Measurements from ENCODE around the gene IDNK.

IDNK gene

DNA sequence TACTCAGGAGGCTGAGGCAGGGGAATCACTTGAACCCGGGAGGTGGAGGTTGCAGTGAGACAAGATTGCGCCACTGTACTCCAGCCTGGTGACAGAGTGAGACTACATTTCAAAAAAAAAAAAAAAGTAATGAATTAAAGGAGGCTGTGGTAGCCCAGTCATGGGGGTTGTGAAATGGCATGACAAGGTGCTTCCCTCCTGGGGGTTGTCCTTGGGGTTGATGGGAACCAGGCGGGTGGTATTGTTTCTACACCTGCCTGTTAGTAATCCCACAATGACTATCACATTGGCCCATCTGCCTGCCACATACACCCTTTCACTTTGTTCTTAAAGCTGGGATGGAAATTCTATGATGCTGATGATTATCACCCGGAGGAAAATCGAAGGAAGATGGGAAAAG, 5.6 kb downstream of the IDNK start:
- Histone ChIP-seq H3K27ac (no peak overlapping the region), H3K4me3 (ENCODE audit: low read depth in 1 of 2, low read length in 1 of 2) (no peak overlapping the region), H3K27me3 (no peaks in the 10 kb centered on the region), H3K4me1 (ENCODE audit: control insufficient read depth in 1 of 2, insufficient read depth in 1 of 2, low read depth in 1 of 2, low read length in 1 of 2) (peaks cover 14 to 18% of the 10 kb centered on the region in 2 experiments), H3K36me3 (peaks cover 12% of the 10 kb centered on the region), H3K9me3 (no peaks in the 10 kb centered on the region)
- TF ChIP-seq, protein P1, sequence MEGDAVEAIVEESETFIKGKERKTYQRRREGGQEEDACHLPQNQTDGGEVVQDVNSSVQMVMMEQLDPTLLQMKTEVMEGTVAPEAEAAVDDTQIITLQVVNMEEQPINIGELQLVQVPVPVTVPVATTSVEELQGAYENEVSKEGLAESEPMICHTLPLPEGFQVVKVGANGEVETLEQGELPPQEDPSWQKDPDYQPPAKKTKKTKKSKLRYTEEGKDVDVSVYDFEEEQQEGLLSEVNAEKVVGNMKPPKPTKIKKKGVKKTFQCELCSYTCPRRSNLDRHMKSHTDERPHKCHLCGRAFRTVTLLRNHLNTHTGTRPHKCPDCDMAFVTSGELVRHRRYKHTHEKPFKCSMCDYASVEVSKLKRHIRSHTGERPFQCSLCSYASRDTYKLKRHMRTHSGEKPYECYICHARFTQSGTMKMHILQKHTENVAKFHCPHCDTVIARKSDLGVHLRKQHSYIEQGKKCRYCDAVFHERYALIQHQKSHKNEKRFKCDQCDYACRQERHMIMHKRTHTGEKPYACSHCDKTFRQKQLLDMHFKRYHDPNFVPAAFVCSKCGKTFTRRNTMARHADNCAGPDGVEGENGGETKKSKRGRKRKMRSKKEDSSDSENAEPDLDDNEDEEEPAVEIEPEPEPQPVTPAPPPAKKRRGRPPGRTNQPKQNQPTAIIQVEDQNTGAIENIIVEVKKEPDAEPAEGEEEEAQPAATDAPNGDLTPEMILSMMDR (IDR thresholded peaks at IDR 0.05), result no peak

DNA sequence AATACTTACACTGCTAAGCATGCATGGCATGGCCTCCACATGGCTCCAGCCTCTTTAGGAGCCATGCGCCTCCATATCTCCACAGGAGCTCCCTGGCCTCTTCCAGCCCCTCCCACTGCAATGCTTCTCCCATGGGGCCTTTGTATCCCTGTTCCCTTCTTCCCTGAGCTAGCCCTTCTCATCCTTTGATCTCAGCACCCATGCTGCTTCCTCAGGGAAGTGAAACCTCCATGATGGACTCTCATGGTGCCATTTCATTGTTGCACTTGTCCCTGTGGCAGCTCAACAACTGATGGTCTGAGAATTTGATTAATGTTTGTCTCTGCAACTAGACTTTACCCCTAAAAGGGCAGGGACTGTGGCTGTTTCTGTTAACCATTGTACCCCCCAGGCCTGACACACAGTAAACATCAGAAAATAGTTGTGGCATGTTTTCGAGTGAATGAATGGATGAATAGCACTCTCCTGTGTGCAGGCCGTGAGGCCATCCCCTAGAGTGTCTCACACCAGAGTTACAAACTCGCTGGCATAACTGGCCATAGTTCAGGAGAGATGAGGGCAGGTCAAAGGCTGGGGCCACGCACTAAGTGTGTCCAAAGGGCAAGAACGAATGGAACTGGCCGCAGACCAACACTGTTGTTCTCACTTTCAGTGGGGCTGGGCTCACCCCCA, 6.6 kb downstream of the IDNK start:
- TF ChIP-seq, protein P1 (IDR thresholded peaks at IDR 0.05), result no peak
- Histone ChIP-seq H3K27ac (no peak overlapping the region), H3K9me3 (no peaks in the 10 kb centered on the region), H3K36me3 (peaks cover 12% of the 10 kb centered on the region), H3K27me3 (no peaks in the 10 kb centered on the region), H3K4me1 (ENCODE audit: control insufficient read depth in 1 of 2, insufficient read depth in 1 of 2, low read depth in 1 of 2, low read length in 1 of 2) (peaks cover 7 to 9% of the 10 kb centered on the region in 2 experiments), H3K4me3 (ENCODE audit: low read depth in 1 of 2, low read length in 1 of 2) (no peak overlapping the region)

DNA sequence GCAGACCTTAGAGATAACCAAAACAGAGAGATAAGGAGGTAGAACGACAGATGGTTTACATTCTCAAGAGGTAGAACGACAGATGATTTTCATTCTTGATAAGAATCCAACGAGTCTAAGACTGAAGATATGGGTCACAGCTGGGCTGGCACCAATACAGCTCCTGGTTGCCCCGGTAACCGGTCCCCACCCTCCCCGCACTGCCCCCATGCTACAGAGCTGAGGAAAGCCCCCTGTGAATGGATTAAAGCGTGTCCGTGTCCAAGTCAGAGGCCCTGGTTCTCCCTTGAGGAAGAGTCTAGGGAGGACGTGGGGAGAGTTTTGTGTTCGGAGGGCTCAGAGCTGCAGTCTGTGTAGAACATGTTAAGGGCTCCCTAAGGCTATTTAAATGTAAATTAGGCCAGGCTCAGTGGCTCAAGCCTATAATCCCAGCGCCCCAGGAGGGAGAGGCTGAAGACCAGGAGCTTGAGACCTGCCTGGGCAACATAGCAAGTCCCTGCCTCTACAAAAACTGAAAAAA, 8.1 kb downstream of the IDNK start:
- Histone ChIP-seq H3K4me3 (ENCODE audit: low read depth in 1 of 2, low read length in 1 of 2) (no peak overlapping the region), H3K9me3 (no peaks in the 10 kb centered on the region), H3K4me1 (ENCODE audit: control insufficient read depth in 1 of 2, insufficient read depth in 1 of 2, low read depth in 1 of 2, low read length in 1 of 2) (peaks cover 7 to 9% of the 10 kb centered on the region in 2 experiments), H3K27ac (no peak overlapping the region), H3K36me3 (peaks cover 12% of the 10 kb centered on the region), H3K27me3 (no peaks in the 10 kb centered on the region)
- TF ChIP-seq, protein P1 (IDR thresholded peaks at IDR 0.05), result no peak

DNA sequence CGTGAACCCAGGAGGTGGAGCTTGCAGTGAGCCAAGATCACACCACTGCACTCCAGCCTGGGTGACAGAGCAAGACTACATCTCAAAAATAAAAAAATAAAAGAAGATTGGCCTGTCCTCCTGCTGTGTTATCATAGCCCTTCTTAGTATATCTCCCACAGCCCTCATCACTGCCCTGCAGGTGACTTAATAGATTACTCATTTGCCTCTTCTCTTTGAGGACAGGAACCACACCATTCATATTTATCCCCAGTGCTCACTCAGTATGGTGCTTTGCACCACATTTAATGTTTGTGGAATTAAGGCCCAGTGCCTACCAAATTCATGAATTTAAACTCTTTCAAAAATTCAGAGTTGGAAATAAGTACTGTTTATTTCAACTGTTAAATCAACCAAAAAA, 10.3 kb downstream of the IDNK start:
- Histone ChIP-seq H3K27me3 (no peaks in the 10 kb centered on the region), H3K36me3 (no peaks in the 10 kb centered on the region), H3K4me3 (ENCODE audit: low read depth in 1 of 2, low read length in 1 of 2) (no peak overlapping the region), H3K9me3 (no peaks in the 10 kb centered on the region), H3K4me1 (ENCODE audit: control insufficient read depth in 1 of 2, insufficient read depth in 1 of 2, low read depth in 1 of 2, low read length in 1 of 2) (peaks cover 2 to 5% of the 10 kb centered on the region in 2 experiments), H3K27ac (no peak overlapping the region)
- TF ChIP-seq, protein P1 (IDR thresholded peaks at IDR 0.05), result no peak

DNA sequence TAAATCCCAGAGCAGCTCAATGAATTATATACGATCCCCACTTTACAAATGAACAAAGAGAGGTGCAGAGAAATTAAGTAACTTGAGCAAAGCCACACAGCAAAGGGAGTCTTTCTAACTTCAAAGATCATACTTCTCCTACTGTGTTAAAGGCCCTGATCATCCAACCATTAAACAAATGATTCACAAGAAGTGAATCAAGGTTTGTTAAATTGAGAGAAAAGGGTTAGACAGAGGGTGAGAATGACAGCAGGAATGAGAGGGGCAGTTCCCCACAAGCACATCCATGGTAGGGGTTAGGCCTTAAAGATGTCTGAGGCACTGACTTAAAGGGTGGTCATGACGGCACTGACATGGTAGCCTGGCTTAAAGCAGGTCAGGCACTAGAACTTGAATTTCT, 10.7 kb downstream of the IDNK start:
- H3K27me3 ChIP-seq, result no peaks in the 10 kb centered on the region

More for the DNA sequence above, 10.7 kb downstream of the IDNK start:
- TF ChIP-seq, protein P1 (IDR thresholded peaks at IDR 0.05), result no peak
- Histone ChIP-seq H3K4me1 (ENCODE audit: control insufficient read depth in 1 of 2, insufficient read depth in 1 of 2, low read depth in 1 of 2, low read length in 1 of 2) (peaks cover 0 to under 1% of the 10 kb centered on the region in 2 experiments), H3K4me3 (ENCODE audit: low read depth in 1 of 2, low read length in 1 of 2) (no peak overlapping the region), H3K27ac (no peak overlapping the region), H3K9me3 (no peaks in the 10 kb centered on the region), H3K36me3 (no peaks in the 10 kb centered on the region)
